GM21423 (cell line): ENCODE measurements around the gene ODAD4.

ENCODE experiments used
- ATAC-seq: cut with Tn5 transposase; IDR thresholded peaks from one replicate; pipeline ENCODE4 v1.9.1; 2021; ENCODE audit warnings: mild to moderate bottlenecking, moderate library complexity; ENCODE audit not compliant: unreplicated experiment

Gene ODAD4

DNA sequence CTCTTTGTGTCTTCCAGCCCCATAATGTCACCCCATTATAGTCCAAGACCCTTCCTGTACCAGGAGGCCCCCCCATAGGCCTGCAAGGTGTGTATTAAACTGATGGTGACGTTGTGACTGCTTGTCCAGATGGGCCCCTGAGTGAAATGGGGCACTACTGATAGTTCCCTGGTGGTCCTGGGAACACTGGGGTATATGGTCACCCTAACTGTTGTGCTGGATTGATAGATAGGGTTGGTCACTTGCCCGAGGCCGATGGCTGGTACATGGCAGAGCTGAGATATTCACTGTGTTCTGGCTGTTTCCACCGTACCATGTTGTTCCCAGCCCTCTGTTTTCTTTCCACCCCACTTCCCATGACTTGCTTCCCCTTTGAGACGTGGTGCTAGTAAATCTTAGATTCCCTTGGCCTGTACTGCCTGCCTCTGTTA lies 40.5 kb downstream of the ODAD4 start:
- ATAC-seq, result no peak

DNA sequence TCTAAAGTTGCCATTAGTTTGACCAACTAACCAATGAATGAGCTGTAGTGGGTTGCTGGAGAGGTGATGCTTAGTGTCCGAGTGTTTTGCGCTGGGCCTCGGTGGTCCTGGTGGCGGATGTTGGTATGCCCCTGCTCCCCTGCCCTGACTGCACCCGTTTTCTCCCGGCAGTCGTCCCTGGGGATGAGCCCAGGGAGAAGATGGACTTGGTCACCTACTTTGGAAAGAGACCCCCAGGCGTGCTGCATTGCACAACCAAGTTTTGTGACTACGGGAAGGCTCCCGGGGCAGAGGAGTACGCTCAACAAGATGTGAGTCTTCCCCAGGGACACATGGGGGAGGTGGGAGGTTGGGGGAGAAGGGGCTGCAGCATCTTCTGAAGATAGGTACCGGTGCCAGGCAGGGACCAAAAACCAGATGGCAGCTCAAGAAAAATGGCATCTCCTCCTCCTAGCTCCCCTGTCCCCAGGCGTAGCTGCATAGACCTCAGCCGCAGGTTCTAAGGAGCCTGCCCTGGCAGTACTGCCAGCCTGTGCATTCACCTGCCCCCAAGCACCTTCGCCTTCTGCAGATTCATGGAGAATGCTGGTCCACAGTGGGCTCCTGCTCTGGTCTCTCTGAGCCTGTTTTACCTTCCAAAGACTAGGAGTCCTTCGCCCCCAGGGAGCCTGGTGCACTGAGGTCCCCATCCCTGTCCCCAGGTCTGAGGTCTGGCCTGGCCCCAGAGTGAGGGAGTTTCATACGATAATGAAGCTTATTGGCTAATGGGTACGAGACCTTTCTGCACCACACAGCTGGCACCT lies 41.5 kb downstream of the ODAD4 start:
- no peak for ATAC-seq

DNA sequence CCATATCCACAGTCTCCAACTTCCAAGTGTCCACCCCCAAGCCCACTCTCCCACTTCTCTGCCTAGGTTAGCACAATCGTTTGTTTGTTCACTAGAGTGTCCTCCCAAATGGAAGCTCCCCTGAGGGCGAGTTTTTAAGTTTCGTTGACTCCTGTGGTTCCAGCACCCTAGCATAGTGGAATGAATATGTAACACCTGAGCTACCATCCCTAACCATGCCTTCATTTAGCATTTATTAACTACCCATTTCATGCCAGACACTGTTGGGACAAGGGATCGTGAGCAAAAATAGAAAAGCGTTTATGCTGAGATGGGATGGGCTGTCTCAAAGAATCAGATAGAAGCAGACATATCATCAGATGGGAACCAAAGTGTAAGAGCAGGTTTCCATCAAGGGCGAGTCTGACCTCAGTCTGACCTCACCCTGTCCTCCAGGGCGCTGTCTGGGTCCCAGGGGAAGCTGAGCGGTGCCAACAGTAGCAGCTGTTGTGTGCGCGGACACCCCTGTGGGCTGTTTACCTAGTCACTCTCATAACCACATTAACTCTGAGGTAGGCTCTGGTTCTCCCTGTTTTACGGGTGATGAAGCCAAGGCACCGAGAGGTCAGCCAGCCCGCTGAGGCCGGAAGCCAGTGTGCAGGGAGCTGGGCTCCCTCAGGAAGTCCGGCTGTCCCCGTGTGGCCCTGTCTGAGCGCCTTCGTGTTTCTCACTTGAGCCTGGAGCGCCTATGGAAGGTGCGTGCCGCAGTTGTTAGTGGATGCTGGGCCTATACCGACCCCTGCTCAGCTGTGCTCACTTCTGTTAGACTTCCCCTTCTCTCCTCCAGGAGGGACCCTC lies 42.4 kb downstream of the ODAD4 start:
- no peak for ATAC-seq

DNA sequence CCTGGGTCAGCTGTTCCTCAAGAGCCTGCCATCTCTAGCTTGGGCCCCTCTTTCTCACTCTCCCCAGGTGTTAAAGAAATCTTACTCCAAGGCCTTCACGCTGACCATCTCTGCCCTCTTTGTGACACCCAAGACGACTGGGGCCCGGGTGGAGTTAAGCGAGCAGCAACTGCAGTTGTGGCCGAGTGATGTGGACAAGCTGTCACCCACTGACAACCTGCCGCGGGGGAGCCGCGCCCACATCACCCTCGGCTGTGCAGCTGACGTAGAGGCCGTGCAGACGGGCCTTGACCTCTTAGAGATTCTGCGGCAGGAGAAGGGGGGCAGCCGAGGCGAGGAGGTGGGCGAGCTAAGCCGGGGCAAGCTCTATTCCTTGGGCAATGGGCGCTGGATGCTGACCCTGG lies 43.0 kb downstream of the ODAD4 start:
- ATAC-seq, result no peak

DNA sequence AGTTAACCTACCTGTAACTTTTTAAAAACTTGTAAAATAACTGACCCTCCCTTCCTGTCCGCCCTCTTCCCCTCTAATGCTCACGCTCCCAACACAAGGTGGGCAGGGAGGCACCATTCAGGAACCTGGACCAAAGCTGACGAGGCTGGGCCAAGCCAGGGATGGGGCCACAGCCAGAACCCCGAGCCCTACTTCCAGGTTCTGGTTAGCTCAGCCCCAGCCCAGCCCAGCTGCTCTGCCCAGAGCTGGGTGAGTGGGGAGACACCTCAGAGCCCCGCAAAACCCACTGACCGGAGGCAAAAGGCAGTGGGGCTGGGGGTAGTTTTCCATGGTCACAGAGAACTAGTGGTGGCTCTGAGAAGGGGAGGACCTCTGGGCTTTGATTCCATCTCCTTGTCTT lies 43.6 kb downstream of the ODAD4 start:
- ATAC-seq, result no peak

DNA sequence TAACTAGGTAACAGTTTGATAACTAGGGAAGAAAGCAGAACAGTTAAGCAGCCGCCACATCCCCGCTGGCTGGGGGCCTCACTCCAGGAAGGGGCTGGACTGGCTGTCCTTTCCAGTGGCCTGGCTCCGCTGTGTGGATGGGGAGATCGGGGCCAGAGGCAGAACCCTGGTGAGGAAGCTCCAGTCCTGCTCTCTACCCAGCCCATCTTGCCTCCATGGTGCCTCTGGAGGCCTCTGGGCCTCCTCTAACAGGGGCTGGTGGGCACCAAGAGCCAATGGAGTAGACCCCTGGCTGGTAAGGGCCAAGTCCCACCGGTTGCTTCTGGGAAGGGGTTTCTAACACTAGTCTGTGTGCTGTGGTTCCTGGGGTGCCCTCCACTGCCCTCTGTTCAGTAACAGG lies 44.2 kb downstream of the ODAD4 start:
- no peak for ATAC-seq

DNA sequence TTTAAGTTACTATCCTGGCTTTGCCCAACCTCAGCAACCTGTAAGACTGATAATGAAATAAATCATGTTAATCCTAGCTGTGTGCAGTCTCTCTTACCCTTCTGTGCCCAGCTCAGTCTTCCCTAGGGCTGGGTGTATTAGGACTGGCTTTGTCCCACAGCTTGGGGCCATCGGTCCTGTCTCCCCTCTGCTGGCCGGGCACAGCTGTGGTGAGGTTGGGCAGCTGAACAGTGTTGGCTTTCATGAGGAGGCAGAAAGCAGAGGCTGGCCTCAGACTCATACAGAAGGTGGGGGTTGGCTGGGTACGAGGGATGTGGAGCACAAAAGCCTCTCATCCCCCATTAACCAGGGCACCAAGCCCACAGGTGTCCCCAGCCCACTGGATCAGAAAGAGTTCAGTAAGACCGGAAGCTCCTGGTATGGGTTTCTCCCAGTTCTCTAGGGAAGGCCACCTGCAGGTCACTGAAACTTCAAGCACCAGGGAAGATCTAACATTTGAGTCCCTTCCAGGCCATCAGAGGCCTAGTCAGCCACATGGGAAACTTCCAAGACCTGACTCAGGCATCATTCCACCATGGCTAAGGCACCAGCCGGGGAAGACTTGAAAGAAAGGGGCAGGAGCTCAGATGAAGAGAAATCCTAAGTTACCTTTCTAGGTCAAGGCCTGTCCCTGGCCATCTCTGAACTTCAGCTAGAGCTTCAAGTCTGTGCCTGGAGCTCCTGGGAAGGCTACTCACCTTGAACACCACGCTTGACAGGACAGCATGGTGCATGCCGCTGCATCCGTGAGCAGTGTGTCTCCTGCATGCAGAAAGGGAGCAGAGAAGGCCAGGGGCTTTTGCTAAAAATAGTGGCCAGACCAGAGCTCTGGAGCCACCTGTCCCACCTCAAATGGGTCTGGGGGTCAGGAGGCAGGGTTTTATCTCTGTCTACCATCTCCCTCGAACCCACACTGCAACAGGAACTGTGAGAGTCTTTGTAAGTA lies 45.0 kb downstream of the ODAD4 start:
- no peak for ATAC-seq

DNA sequence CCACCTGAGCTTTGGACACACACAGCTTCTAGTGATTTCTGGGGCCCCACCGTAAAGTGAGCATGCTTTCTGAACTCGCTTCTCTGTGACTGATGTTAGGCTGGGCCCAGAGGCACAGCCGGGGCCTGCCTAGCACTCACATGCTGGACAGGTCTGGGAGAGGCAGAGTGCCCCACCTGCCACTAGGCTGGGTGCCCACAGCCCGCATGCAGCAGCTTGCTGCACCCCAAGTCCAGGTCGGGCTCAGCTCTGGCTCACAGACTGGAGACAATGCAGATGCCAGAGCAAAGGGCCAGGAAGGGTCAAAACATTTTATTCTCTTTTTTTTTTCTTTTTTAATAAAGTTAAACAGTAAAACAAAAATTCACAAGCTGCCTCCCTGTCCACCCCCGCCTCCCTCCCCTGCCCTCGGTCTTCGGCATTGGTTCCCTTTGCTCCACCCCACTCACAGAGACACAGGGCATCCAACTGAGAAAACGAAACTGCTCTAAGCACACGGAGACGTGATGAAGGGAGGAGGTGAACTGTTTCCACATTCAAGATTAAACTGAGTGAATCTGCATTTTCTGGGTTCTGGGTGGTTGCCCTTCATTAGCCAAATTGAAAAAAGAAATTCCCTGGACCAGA lies 45.8 kb downstream of the ODAD4 start:
- no peak for ATAC-seq

DNA sequence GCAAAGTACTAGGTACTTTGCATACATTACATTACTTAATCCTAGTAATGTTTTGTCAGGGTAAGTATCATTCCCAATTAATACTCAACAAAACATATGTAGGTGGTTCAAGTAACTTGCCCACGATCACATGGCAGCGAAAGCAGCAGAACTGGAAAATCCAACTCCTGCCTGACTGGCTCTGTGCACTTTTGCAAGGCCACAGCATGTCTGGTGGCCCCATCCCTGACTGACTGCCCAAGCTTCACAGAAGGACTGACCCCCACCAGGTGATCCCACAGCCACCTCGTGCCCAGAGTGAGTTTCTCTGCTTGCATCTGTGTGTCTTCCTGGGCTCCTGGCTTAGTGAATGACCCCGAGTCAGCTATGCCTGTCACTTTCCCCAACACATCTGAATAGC lies 47.6 kb downstream of the ODAD4 start:
- no peak for ATAC-seq

DNA sequence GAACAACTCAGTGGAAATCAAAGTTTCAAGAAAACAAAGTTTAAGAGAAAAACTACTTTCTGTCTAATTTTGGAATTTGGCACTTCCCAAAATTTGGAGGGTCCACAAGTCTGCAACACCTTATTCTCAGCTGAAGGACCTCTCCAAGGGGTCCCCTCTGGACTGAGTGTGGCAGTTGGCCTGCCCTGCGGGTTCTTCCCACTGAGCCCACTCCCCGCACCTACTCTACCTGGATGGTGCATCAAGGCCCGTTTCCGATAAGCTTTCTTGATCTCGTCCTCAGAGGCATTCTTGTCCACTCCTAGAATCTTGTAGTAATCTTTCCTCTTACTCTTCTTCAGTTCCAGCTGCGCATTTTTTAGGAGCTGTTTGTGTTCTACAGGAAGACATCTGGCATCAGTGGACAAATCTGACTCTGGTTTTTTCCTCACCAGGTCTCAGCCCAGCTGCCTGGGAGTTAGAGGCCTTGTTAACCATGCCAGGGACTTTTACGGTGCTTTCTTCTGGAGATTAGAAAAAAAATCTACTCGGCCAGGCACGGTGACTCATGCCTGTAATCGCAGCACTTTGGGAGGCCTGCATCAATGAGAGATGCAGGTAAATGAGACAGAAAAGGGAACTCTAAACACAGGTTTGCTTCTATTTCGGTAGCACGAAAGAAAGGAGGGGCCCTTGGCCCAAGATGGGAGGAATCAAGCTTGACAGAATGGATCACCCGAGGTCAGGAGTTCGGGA lies 51.8 kb downstream of the ODAD4 start:
- no peak for ATAC-seq

DNA sequence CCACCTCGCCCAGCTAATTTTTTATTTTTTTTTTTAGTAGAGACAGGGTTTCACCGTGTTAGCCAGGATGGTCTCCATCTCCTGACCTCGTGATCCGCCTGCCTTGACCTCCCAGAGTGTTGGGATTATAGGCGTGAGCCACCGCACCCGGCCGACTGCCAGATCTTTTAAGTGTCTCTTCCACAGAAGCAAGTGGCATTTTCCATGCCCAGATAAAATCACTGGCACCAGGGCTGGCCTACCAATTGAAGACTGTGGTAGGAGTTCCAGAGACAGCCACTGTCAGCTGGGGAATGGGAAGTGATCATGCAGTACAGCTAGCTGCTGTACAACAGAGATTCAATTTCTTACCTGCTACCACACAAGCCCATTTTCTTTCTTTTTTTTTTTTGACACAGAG lies 54.0 kb downstream of the ODAD4 start:
- no peak for ATAC-seq

DNA sequence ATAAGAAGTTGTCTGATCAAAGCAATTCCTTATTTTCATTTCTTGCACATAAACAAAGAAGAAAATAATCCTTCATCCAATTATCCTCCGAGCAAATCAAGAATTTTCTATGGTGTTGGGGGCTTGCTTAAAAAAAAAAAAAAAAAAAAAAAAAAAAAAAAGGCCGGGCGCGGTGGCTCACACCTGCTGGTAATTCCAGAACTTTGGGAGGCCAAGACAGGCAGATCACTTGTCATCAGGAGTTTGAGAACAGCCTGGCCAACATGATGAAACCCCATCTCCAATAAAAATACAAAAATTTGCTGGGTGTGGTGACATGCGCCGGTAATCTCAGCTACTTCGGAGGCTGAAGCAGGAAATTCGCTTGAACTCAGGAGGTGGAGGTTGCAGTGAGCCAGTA lies 55.5 kb downstream of the ODAD4 start:
- ATAC-seq, result no peak

DNA sequence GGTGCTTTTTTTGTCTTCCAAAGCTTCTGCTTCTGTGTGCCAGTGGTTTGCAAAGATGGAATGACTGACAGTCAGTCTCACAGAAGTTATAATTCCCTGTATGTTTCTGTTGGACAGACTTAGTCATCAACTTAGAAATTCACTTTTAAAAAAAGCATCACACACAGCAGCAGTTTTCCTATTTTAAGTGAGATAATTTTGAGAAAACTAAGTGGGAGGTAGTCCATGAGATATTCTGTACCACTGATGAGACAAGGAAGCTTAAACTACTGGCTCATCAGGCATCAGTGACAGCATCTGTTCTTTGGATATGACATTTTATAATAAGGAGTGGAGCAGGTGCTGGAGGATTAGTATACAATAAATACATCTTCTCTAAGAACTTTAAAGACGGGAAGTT lies 56.2 kb downstream of the ODAD4 start:
- ATAC-seq, result no peak

DNA sequence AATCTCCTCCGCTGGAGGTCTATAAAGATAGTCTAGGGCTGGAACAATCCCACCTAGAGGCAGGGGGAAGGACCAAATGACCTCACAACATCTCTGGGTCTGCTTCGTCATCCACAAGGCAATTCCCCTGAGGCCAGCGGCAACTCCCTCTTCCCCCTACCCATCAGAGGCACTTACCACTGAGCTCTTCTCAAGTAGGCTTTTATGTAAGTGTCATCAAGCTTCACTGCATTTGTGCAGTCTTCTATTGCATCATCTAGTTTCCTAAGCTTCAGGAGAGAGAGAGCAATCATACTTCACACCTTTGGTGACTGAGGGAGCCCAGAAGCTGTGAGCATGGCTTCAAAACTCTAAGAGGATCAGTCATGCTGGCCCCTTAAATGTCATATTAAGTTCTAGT lies 57.2 kb downstream of the ODAD4 start:
- ATAC-seq, result no peak

DNA sequence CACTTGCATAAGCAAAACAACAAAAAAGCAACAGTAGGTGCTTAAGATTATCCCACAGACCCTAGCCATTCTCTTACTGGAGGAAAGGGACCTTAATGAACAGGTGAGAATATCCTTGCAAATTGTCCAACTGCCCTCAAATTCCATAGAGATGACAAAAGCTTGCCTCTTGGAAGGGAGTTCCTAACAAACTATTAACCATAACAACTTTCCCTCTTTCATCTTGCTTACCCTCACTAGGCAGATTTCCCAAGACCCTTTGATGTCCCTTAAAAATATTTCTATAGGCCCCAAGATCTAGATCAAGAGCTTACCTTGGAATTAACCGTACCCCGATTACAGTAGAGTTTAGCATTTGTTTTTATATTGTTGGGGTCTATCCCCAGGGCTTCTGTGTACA lies 58.0 kb downstream of the ODAD4 start:
- no peak for ATAC-seq

DNA sequence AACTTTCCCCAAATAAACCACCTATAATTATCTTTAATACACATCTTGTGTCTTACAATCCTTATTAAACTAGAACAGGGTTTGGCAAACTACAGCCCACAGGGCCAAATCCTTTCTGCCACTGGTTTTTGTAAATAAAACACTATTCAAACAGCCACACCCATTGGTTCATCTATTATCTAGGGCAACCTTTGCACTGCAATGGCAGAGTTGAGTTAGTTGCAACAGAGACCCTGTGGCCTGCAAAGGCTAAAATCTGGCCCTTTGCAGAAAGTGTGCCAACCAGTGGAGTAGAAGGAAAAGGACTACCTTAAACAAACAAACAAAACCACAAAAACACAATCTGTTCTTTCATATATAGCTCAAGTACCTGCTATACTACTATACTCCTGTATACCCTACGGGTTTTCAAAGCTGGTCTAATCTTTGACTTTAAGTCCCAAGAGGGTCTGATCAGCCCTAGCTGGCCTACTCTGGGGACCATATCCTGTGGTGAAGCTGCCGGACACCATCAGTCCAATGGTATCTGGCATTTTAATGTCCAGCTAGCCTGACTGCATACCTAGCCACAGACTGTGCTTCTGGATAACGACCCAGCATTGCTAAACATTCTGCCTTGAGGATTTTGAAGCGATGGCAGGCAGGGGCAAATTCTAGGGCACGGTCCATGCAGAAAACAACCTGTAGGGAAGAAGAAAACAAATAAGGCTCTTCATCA lies 59.4 kb downstream of the ODAD4 start:
- ATAC-seq, result no peak

DNA sequence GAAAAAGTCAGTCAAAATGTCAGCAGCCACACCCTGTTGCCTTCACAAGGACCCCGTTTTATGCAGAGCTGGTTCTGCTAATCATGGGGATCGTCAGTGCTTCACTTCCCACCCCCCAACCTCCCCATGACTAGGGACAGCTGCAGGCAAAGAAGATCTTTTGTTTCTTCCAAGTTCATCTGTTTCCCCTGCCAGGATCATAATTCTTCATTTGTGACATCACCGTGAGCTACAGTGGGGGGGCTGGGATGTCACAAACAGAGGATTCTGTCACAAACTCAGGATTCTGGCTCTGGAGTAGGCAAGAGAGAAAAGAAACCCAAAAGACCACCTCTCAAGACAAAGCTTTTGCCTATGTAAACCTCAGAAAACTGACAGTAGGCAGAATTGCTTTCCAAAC lies 62.2 kb downstream of the ODAD4 start:
- ATAC-seq, result no peak

DNA sequence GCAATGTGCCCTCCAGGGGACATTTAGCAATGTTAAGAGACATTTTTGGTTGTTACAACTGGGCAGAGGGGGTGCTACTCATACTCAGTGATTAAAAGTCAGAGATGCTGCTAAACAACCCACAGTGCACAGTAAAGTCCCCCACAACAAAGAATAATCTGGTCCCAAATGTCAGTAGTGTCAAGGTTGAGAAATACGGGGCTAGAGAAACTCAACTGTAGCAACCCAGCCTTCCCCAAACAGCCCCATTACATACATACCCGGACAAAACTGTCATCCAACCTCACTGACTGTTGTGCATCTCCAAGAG lies 66.4 kb downstream of the ODAD4 start:
- ATAC-seq, result no peak

DNA sequence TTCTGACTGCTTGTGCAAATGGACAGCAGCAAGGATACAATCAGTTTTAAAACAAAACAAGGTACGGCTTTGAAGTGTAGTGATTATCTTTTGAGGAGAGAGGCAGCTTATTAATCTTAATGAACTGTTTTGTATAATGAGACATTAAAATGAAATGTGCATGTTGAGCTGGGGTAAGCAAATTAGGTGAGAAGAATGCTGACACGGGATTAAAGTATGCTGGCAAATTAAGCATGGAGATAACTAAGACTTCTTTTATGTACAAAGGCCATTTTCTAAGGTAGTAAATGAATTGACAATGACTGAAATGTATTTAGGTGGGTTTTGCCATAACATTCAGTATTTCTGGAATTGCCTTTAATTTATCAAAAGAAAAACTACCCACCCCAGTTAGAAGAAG lies 68.1 kb downstream of the ODAD4 start:
- ATAC-seq, result no peak
